Activated CD8-positive, alpha-beta memory T cell treated with anti-CD3 and anti-CD28 coated beads for 4 hours (primary cell): ENCODE measurements around the gene PGGHG.
"Not testable (repeated sequence)": the region's sequence is repeated elsewhere in the genome, so short reads cannot be mapped to it uniquely, and the experiment has no call there.

Experiments used
- DNase-seq, 2 donors: peaks; one replicate each; pipeline ENCODE4 v3.0.0-alpha.2; 2020; ENCODE audit warnings: low read depth in 2 of 2

The PGGHG gene

GRCh38 chr11:313787-314553 lies 25.0 kb downstream of the PGGHG start, which contains the start of gene IFITM1:
IFITM1 (plus strand) TSS chr11:314040; CDS start chr11:314171, 131 bp downstream.
- no peak for DNase-seq

- not testable (repeated sequence) for DNase-seq
Measured at GRCh38 chr11:314554-314875, 25.6 kb downstream of the PGGHG start.

- no peak for DNase-seq
Measured at GRCh38 chr11:315051-315481, 26.1 kb downstream of the PGGHG start.

- DNase-seq, result no peak
Measured at GRCh38 chr11:315516-315994, 26.6 kb downstream of the PGGHG start.

GRCh38 chr11:316031-316701 lies 27.2 kb downstream of the PGGHG start:
- no peak for DNase-seq

GRCh38 chr11:316891-317301 lies 28.0 kb downstream of the PGGHG start:
- no peak for DNase-seq

- DNase-seq, result not testable (repeated sequence)
Measured at GRCh38 chr11:317668-318404, 28.9 kb downstream of the PGGHG start.

GRCh38 chr11:318405-319120 lies 29.6 kb downstream of the PGGHG start:
- not testable (repeated sequence) for DNase-seq

- not testable (repeated sequence) for DNase-seq
Measured at GRCh38 chr11:319121-319887, 30.4 kb downstream of the PGGHG start.

- not testable (repeated sequence) for DNase-seq
Measured at GRCh38 chr11:319888-320273, 31.0 kb downstream of the PGGHG start.

GRCh38 chr11:324156-324555 lies 35.2 kb downstream of the PGGHG start:
- no peak for DNase-seq

GRCh38 chr11:324593-325517 lies 35.9 kb downstream of the PGGHG start:
- not testable (repeated sequence) for DNase-seq

GRCh38 chr11:325796-326591 lies 37.1 kb downstream of the PGGHG start:
- DNase-seq, result no peak

GRCh38 chr11:326592-326841 lies 37.6 kb downstream of the PGGHG start:
- DNase-seq, result no peak

GRCh38 chr11:326842-327580 lies 38.1 kb downstream of the PGGHG start:
- DNase-seq, result no peak

GRCh38 chr11:327581-327923 lies 38.6 kb downstream of the PGGHG start:
- no peak for DNase-seq

- DNase-seq, result no peak
Measured at GRCh38 chr11:328012-328411, 39.1 kb downstream of the PGGHG start.

GRCh38 chr11:328516-329100 lies 39.7 kb downstream of the PGGHG start:
- not testable (repeated sequence) for DNase-seq
